ENCODE results near the gene IL36B. TPM values are rescaled to one million over a fixed set of nuclear protein-coding genes. Genes with fewer than 3 reads are reported as not detected.

The IL36B gene
- total RNA-seq, 1 experiment from 2014 or later, result not detected

DNA sequence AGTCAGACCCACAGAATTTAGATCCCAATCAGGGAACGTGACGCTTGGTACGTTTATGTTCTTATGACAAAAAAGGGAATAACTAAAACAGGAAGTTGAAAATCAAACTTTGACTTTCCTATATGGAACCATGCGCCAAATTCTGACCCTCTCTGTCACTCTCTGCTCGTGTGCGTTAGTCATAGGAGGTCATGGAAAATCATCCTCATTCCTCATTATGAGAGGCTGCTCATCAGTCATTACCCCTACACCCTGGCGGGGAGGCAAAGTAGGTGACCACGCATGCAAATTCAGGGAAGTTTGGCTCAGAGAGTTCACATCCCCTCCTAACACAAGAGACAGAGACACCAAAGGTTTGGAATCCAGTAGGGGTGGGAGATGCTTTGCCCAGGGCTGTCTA, 30.6 kb upstream of the IL36B start:
- no TSS peak for BruUV-seq (replicated peaks)
- intact Hi-C loops (cut with micrococcal nuclease; ENCODE audit: unreplicated experiment), result loop anchor here (5.0 kb wide), 1 partner anchor 309 kb away; no protein-coding TSS in a partner anchor
- Histone ChIP-seq H3K9me3 (ENCODE audit: insufficient read depth, low read depth) (no peaks in the 10 kb centered on the region), H3K27ac (no peak overlapping the region), H3K4me1 (replicated peaks; ENCODE audit: insufficient read depth) (peaks cover 28% of the 10 kb centered on the region), H2AFZ (no peak overlapping the region), H3K9me2 (ENCODE audit: insufficient read depth) (no peaks in the 10 kb centered on the region), H3K27me3 (ENCODE audit: insufficient read depth, low read depth) (no peaks in the 10 kb centered on the region), H3K79me2 (ENCODE audit: low read depth) (no peaks in the 10 kb centered on the region), H3F3A (ENCODE audit: insufficient read depth, low read depth) (peaks cover 26% of the 10 kb centered on the region), H3K4me3 (no peak overlapping the region), H4K20me1 (ENCODE audit: insufficient read depth) (no peaks in the 10 kb centered on the region), H3K36me3 (ENCODE audit: low read depth) (no peaks in the 10 kb centered on the region; the same call in 1 of the 2 replicates), H3K4me2 (no peak overlapping the region)
- POLR2A ChIA-PET (ENCODE audit: unreplicated experiment), result no interaction called here
- no peak for DNase-seq
- CTCF ChIA-PET, result interaction anchor here (0.6 to 0.9 kb wide), 3 partner anchors 91 to 119 kb away, joined by 3 to 5 read pairs (median 4); no protein-coding TSS in a partner anchor
- no peak for TF ChIP-seq EZH2 (IDR thresholded peaks at IDR 0.05; ENCODE audit: low read depth)
- TF ChIP-seq, protein P1, sequence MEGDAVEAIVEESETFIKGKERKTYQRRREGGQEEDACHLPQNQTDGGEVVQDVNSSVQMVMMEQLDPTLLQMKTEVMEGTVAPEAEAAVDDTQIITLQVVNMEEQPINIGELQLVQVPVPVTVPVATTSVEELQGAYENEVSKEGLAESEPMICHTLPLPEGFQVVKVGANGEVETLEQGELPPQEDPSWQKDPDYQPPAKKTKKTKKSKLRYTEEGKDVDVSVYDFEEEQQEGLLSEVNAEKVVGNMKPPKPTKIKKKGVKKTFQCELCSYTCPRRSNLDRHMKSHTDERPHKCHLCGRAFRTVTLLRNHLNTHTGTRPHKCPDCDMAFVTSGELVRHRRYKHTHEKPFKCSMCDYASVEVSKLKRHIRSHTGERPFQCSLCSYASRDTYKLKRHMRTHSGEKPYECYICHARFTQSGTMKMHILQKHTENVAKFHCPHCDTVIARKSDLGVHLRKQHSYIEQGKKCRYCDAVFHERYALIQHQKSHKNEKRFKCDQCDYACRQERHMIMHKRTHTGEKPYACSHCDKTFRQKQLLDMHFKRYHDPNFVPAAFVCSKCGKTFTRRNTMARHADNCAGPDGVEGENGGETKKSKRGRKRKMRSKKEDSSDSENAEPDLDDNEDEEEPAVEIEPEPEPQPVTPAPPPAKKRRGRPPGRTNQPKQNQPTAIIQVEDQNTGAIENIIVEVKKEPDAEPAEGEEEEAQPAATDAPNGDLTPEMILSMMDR (conservative IDR thresholded peaks at IDR 0.05), result no peak

DNA sequence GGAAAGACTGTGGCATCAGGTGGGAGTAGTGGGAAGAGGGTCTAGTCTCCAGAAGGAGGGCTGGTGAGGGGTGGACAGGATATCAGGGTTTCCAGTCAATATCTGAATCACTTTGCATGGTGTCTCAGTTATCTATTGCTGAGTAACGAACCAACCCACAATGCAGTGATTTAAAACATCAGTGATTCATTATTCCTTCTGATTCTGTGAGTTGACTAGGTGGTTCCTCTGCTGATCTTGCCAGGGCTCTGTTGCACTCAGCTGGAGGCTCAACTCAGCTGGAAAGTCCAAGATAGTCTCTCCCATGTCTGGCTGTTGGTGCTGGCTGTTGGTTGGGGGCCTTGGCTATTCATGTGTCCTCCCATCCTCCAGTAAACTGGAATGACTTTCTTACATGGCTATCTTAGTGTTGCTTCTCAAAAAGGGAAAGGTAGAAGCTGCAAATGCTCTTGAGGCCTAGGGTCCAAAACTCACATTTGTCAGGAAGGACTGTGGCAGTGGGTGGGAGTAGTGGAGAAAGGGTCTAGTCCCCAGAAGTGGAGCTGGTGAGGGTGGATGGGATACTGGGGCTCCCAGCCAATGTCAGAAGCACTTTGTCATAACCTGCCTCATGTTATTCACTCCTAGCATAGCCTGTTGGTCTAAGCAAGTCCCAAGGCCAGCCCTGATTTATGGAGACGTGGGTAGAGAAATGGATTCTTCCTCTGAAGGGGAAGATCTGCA, 29.0 kb upstream of the IL36B start:
- ChIA-PET CTCF (no interaction called here), POLR2A (ENCODE audit: unreplicated experiment) (no interaction called here)
- BruUV-seq (replicated peaks), result no TSS peak
- H3K4me3 ChIP-seq, result no peak overlapping the region
- H3K36me3 ChIP-seq (ENCODE audit: low read depth), result no peaks in the 10 kb centered on the region; the same call in 1 of the 2 replicates
- H4K20me1 ChIP-seq (ENCODE audit: insufficient read depth), result no peaks in the 10 kb centered on the region
- no peaks in the 10 kb centered on the region for H3K9me2 ChIP-seq (ENCODE audit: insufficient read depth)
- DNase-seq, result no peak
- peaks cover 42% of the 10 kb centered on the region for H3K4me1 ChIP-seq (replicated peaks; ENCODE audit: insufficient read depth)
- peaks cover 42% of the 10 kb centered on the region for H3F3A ChIP-seq (ENCODE audit: insufficient read depth, low read depth)
- no peaks in the 10 kb centered on the region for H3K27me3 ChIP-seq (ENCODE audit: insufficient read depth, low read depth)
- H3K4me2 ChIP-seq, result no peak overlapping the region
- H3K9me3 ChIP-seq (ENCODE audit: insufficient read depth, low read depth), result no peaks in the 10 kb centered on the region
- no peak overlapping the region for H2AFZ ChIP-seq
- no peak overlapping the region for H3K27ac ChIP-seq
- intact Hi-C loops (cut with micrococcal nuclease; ENCODE audit: unreplicated experiment), result loop anchor here (2.0 to 5.0 kb wide), 2 partner anchors 167 to 311 kb away; no protein-coding TSS in a partner anchor
- TF ChIP-seq, protein P1 (conservative IDR thresholded peaks at IDR 0.05), result no peak
- no peak for TF ChIP-seq EZH2 (IDR thresholded peaks at IDR 0.05; ENCODE audit: low read depth)
- H3K79me2 ChIP-seq (ENCODE audit: low read depth), result no peaks in the 10 kb centered on the region

DNA sequence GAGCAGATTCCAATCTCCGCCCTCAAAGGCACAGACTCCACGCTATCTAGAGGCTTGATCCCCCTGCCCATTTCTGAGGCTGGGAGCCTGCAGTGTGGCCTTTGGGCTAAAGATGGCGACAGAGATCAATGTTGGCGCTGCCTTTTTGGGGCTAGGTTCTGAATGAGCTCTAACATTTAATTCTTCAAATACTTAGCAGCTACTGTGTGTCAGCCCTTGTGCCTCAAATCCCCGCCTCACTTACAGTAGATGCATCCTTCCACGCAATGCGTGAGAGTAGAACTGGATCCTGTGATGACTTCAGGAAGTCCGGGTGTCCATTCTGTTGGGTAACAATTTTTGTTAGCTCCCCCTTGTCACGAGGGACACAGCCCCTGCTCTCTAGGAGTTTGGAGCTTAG, 27.5 kb upstream of the IL36B start:
- Histone ChIP-seq H2AFZ (peak overlapping the region; percentile 61), H3K27ac (peak overlapping the region; percentile 100), H3K4me2 (peak overlapping the region; percentile 83), H3K9me3 (ENCODE audit: insufficient read depth, low read depth) (no peaks in the 10 kb centered on the region), H3F3A (ENCODE audit: insufficient read depth, low read depth) (peaks cover 54% of the 10 kb centered on the region), H4K20me1 (ENCODE audit: insufficient read depth) (no peaks in the 10 kb centered on the region), H3K4me1 (replicated peaks; ENCODE audit: insufficient read depth) (peaks cover 57% of the 10 kb centered on the region), H3K27me3 (ENCODE audit: insufficient read depth, low read depth) (no peaks in the 10 kb centered on the region), H3K36me3 (ENCODE audit: low read depth) (no peaks in the 10 kb centered on the region; the same call in 1 of the 2 replicates), H3K4me3 (peak overlapping the region; percentile 48; the same call in 1 of the 2 replicates), H3K9me2 (ENCODE audit: insufficient read depth) (no peaks in the 10 kb centered on the region), H3K79me2 (ENCODE audit: low read depth) (no peaks in the 10 kb centered on the region)
- ChIA-PET CTCF (interaction anchor here (0.6 to 2.0 kb wide), 19 partner anchors 8 to 291 kb away, joined by 3 to 20 read pairs (median 4); partner anchors contain the start of gene IL1F10), POLR2A (ENCODE audit: unreplicated experiment) (interaction anchor here (0.6 to 1.0 kb wide), 3 partner anchors 44 to 806 kb away, joined by 3 to 6 read pairs (median 5); no protein-coding TSS in a partner anchor)
- intact Hi-C loops (cut with micrococcal nuclease; ENCODE audit: unreplicated experiment), result loop anchor here (1.0 to 5.0 kb wide), 3 partner anchors 57 to 312 kb away; no protein-coding TSS in a partner anchor
- no TSS peak for BruUV-seq (replicated peaks)
- TF ChIP-seq EZH2 (IDR thresholded peaks at IDR 0.05; ENCODE audit: low read depth), result no peak
- TF ChIP-seq, protein P1 (conservative IDR thresholded peaks at IDR 0.05), result peak; percentile 80
- DNase-seq, result peak in 1 of 2 experiments; percentile 63
